Mammary epithelial cell (primary cell): ENCODE data around the gene PRR36.

Source experiments
- CTCF ChIP-seq, 2 donors: IDR thresholded peaks in 1 of 2; conservative IDR thresholded peaks in 1 of 2; 2 replicates each; pipeline ENCODE4 v1.5.1; 2011 to 2012; ENCODE audit warnings: inconsistent platforms in 2 of 2, low read length in 2 of 2, mild to moderate bottlenecking in 2 of 2, control low read depth in 1 of 2, low read depth in 1 of 2; ENCODE audit not compliant: insufficient read depth in 1 of 2; ENCODE audit errors: extremely low read depth in 1 of 2
- EZH2 ChIP-seq: IDR thresholded peaks from 2 replicates; pipeline ENCODE4 v1.6.1; 2012; ENCODE audit warnings: low read length, inconsistent platforms, borderline replicate concordance

- TF ChIP-seq CTCF (conservative IDR thresholded peaks at IDR 0.05 in 1 of 2, IDR thresholded peaks at IDR 0.05 in 1 of 2; ENCODE audit: extremely low read depth in 1 of 2, insufficient read depth in 1 of 2, low read depth in 1 of 2, low read length in 2 of 2), result no peak
- no peak for TF ChIP-seq EZH2
Observed at GRCh38 chr19:7908078-7908699, 34.0 kb upstream of the PRR36 start.
